ENCODE results near the gene RPL13.
"Not testable (repeated sequence)": the region's sequence is repeated elsewhere in the genome, so short reads cannot be mapped to it uniquely, and the experiment has no call there.

RPL13 gene

DNA sequence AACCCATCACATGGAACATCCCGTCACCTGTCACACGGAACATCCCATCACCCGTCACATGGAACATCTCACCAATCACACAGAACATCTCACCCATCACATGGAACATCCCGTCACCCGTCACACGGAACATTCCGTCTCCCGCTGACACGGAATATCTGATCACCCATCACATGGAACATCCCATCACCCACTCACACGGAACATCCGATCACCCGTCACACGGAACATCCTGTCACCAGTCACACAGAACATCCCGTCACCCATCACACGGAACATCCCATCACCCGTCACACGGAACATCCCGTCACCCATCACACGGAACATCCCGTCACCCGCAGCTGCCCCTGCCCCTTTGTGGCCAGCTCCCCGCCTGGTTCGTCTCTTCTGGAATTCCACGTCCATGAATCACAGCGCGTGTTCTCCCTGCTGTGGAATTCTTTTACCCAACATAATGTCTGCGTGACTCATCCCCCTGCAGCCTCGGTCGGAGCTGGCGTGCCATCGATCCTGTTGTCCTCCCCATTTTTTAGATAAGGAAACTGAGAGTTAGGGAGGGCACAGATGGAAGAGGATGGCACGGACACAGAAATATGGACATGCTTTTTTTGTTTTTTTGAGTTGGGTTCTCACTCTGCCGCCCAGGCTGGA, 20.7 kb downstream of the RPL13 start:
- DNase-seq = no peak

DNA sequence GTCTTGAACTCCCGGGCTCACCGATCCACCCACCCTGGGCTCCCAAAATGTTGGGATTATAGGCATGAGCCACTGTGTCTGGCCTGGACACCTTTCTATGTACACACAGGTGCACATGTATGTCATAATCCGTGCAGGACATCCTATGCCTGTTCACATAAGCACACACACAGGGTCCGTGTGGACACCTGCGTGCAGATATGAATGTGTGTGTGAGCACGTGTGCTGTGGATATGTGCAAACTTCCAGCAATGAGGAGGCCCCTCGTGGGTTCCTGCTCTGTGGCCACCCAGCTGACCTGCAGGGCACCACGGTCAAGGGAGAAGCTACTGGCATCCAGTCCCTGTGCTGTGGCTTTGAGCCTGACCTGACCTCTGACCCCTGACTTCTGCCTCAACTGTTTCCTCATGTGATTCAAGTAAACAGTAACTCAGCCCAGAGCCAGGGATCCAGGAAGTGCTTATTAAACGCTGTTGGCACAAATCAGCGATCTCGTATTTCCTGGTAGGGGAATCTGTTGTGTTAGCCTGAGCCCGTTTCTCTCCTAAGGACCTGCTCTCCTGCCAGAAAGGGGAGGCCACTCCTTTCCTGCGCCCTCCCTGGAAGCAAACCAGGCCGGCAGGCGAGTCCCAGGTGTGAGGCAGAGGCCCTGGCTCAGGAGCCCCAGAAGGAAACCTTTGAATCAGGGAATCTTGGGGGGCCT, 21.5 kb downstream of the RPL13 start:
- no peak for DNase-seq

DNA sequence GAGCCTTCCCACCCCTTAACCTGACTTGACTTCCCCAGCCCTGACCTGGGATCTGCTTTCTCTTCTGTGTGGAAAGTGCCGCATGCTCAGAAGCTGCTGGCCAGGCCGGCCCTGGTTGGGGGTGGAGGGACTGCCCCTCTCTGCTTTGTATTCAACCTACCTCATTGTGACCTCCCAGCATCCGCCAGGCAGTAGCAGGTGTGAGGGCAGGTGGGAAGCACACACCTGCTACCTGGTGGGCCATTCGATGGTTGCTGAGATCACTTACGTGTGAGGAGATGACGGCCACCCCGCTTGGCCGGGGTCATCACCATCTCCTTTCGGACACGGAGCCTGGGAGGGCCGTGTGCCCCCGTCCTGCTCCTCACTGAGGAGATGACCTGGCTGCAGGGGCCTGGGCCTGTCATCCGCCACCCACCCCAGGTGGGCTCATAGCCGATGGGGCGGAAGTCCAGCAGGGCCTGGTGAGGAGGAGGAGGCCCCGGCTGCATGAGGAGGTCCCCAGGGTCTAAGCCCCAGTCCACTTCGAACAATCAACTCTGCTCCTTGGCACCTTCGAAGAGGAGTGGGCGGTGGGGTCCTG, 22.2 kb downstream of the RPL13 start:
- no peak for DNase-seq

DNA sequence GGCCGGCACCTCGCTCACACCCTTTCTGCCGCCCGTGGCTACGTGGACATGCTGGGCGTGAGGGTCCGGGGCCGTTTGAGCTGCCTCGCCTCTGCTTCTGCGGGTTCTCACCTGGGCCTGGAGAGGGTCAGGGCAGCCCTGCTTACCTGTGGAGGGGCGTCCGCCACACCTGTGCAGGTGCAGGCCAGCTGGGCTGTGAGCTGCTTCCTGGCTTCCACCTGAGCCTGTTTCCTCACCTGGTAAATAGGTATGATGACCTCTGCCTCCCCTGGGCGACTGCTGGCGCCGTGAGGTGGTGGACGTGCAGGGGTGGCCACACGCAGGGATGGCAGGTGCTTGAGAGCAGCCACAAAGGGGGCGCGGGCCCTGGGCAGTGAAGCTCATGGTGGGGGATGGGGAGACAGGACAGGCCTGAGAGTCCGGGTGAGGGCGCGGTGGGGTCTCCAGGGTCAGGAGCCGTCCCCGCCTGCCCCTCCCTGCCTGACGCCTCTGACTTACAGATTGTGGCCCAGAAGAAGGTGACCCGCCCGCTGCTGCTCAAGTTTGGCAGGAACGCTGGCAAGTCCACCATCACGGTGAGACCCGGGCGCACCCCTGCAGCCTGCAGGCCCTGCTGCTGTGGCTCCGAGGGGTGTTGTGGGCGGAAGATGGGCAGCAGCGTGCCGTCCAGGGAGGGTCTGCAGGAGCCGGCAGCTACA, 22.9 kb downstream of the RPL13 start:
- no peak for DNase-seq

DNA sequence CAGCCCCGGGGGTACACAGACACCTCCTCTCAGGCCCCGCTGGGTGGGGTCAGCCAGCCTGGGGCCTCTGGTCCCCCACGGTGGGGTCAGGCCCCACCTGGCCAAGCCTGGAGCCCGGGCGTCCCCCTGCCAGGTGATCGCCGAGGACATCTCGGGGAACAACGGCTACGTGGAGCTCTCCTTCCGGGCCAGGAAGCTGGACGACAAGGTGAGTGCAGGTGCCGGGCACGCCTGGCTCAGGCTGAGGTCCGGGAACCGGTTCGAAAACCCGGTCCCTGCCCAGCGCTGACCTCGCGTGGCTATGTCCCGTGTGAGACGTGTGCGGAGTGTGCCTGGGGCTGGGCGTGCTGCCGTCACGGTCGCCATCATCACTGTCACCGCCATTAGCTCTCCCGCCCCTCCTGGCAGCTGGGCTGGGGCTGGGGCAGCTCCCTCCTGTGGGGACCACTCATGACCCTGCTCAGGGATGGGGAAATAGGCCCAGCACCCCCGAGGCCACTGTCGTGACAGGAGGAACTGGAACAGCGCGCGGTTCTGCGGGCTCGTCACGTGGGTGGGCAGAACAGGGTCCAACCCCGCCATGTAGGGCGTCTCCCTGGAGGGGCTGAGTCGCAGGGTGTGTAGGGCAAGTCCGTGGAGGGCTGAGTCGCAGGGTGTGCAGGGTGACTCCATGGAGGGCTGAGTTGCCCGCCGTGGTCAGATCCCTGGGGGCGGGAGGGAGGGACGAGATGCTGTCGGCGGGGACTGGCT, 23.6 kb downstream of the RPL13 start:
- no peak for DNase-seq

DNA sequence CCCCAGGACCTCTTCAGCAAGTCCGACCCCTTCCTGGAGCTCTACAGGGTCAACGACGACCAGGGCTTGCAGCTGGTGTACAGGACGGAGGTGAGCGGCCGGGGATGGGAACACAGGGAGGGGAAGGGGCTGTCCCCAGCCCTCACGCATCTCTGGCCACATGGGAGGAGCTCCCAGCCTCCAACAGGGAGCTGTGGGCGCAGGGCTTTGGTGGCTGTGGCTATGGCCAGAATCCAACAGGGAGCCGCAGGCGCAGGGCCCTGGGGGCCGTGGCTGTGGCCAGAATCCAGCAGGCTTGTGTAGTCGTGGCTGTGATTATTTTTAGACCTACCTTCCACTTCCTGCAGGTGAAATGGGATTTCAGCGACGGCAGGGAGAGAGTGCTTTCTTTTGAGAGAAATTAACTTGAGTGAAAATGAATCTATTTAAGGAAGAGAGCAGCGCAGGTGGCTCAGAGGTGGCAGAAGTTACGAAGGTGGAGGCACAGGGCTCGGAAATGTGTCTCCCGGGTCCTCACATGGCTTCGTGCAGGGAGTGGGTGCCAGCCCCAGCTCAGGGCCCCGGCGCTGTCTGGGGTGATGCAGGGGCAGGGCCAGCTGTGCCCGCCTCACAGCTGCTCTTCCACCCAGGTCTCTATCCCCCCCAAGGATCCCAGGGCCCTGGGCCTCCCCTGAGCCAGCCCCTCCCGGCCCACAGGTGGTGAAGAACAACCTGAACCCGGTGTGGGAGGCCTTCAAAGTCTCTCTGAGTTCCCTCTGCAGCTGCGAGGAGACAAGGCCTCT, 24.5 kb downstream of the RPL13 start:
- DNase-seq = no peak

DNA sequence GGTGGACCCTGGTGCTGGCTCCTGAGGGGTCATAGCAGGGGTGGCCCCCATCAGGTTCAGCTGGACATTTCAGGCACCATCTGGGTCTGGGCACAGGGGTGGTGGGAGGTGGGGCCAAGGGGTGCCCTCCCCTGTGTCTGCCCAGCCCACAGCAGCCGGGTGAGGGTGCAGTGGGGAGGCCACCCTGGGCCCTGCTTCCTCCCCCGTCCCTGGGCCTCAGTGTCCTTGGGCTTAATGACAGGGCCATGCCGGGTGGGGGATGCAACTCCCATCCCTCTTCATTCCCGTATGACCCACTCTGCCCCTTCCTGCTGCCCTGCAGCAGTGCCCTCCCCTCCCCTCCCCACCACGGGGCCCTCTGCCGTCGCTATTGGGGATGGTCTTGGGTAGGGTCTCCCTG, 25.7 kb downstream of the RPL13 start:
- DNase-seq = no peak

DNA sequence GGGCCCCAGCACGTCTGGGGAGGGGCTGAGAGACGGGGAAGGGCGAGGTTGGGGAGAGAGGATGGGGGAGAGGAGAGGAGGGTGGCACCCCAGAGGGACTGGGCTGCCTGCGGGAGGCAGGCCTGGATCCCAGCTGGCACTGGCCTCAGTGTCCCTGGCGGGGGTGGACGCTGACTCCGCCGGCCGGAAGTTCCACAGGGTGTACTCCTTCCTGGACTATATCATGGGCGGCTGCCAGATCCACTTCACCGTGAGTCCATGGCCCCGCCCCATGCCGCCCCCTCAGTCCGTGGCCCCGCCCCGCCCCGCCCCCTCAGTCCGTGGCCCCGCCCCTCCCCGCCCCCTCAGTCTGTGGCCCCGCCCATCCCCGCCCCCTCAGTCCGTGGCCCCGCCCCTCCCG, 26.4 kb downstream of the RPL13 start:
- DNase-seq = no peak

DNA sequence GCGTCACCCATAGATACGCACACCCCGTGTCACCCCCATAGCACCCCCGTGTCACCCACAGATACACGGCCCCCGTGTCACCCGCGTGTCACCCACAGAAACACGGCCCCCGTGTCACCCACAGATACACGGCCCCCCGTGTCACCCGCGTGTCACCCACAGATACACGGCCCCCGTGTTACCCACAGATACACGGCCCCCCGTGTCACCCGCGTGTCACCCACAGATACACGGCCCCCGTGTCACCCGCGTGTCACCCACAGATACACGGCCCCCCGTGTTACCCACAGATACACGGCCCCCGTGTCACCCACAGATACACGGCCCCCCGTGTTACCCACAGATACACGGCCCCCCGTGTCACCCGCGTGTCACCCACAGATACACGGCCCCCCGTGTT, 27.2 kb downstream of the RPL13 start:
- not testable (repeated sequence) for DNase-seq

DNA sequence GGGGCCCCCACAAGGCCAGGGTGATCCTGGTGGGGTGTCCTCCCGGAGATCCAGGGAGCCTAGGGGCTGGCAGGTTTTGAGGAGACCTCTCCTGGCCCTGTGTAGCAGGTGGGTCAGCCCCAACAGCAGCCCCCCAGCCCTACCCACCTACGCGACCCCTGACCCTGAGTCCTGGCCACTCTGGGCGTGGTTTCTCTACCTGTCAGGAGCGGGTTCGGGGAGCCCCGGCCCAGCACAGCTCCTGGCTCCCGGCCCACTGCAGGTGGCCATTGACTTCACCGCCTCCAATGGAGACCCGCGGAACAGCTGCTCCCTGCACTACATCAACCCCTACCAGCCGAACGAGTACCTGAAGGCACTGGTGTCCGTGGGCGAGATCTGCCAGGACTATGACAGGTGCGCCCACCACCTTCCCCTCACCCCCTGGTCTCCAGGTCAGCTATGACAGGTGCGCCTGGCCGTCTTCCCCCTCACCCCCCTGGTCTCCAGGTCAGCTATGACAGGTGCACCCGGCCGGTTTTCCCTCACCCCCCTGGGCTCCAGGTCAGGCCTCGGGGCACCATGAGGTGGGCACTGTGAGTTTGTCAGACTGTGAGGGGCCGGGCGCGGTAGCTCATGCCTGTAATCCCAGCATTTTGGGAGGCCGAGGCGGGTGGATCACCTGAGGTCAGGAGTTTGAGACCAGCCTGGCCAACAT, 28.1 kb downstream of the RPL13 start:
- DNase-seq = no peak

DNA sequence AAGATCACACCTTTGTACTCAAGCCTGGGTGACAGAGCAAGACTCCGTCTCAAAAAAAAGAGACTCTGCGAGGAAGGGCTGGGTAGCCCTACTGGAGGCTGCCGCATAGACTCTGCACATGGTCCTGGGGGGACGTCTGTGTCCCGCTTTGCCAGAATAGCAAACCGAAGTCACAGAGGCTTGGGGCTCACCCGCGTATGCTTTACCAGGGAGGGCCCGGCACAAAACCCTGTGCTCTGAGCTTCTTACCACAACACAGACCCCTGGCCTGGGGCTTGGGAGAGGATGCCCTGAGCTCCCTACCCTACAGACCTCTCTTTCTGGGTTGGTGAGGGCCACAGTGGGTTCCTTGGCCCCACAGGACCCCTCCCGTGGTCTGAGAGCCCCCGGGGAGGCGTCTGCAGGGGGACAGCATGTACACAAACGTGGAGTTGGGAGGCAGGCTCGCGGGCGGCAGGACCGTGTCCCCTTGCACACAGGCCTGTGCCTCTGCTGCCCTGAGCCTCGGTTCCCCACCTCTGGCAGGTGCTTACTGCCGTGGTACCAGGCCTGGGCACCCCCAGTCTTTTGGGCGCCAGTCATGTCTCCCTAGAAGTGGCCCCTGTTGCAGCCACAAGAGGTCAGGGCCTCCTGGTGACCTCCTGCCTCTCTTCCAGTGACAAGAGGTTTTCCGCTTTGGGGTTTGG, 28.9 kb downstream of the RPL13 start:
- DNase-seq = no peak

DNA sequence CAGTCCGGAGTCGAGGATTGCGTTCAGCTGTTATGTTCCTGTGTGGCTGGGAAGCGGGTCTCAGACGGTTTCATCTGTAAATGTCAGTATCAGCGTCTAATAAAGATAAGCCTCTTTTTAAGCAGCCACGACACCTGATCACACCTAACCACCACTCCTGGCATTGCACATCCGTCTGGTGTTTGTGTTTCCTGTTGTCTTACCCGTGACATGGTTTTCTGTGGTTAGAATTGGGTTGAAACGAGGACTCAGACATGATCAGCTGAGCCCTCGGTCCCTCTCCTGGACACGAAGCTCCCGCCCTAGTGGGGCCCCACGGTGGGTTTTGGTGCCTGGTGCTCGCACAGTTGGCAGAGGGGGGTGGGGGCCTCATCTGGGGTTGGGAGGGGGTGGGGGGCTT, 33.4 kb downstream of the RPL13 start:
- no peak for DNase-seq

DNA sequence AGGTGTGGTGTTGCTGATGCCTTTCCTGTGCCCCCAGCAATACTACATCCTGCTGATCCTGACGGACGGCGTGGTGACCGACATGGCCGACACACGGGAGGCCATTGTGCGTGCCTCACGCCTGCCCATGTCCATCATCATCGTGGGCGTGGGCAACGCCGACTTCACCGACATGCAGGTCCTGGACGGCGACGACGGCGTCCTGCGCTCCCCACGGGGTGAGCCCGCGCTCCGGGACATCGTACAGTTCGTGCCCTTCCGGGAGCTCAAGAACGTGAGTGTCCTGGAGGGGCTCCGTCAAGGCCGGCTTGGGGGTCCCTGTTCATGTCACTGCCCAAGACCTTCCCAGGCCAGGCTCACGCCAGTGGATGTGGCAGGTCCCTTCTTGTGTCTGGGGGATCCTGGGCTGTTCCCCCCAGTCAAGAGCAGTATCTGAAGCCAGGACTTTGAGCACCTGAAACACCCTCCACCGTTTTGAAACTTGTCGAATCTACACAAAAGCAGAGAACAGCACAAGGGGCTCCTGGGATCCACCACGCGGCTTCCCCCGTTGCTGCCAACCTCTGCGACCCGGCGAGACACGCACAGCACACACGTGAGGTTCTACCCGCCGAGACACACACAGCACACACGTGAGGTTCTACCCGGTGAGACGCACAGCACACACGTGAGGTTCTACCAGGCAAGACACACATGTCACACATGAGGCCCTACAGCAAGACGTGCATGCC, 35.0 kb downstream of the RPL13 start:
- no peak for DNase-seq

DNA sequence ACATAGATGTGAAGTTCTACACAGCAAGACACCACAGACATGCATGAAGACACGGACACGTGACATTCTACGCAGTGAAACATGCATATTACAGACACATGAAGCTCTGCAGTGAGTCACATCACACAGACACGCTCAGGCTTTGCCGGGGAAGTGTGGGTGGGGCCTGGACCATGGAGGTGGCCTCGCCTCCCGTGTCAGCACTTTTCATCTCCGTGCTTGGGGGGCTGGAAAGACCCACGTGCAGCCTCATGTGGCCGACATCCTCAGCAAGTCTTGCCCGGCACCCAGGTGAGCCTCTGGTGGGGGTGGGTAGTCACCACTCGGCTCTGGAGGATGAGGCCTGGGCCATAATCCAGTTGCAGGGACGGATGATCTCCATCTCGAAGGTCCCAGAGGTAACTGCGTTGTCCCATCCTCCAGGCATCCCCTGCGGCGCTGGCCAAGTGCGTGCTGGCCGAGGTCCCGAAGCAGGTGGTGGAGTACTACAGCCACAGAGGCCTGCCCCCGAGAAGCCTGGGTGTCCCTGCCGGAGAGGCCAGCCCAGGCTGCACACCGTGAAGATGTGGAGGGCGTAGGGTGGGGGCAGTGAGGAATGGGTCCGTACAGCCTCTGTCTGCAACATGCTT, 35.7 kb downstream of the RPL13 start:
- no peak for DNase-seq

DNA sequence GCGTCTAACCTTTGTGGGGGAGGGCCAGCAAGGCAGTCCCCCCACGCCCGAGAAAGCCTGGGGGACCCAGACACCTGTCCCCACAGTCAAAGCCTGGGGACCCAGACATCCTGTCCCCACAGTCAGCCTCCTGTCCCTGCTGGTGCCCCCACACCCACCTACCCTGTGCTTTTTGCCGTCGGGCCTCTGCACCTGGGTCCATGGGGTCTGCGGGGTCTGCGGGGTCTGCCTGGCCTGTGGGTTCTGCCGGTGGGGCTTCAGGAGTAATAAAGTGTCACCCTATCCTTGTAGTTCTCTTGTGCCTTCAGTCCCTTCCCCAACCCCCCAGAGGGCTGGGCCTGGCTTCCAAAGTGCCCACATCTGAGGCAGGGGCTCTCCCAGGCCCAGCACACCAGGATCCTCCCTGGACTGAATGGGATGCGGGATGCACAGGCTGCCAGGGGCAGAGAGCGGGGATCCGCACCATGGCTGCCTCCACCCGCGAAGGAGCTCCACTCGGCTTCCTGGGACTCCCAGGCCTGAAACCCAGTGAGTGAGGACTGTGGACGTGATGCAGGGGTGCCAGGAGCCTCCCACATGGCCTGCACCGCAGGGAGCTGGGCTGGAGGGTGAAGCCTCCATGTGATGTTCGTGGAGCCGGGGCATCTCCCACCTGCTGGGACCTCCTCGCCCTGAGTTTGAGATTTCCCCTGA, 36.6 kb downstream of the RPL13 start:
- no peak for DNase-seq

DNA sequence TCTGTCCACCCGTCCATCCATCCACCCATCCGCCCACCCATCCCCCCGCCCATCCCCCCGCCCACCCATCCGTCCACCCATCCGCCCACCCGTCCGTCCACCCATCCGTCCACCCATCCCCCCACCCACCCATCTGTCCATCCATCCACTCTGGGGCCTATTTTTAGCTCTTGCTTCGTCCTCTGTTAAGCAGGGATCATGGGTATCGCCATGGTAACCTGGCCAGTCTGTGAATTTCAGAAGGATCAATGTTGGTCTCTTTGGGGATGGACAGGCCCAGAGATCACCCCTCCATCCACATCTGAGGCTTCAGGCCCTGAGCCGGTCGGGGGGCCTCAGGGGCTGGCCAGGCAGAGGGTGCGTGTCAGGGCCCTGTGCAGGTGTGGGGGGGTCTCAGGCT, 37.7 kb downstream of the RPL13 start:
- DNase-seq = no peak

DNA sequence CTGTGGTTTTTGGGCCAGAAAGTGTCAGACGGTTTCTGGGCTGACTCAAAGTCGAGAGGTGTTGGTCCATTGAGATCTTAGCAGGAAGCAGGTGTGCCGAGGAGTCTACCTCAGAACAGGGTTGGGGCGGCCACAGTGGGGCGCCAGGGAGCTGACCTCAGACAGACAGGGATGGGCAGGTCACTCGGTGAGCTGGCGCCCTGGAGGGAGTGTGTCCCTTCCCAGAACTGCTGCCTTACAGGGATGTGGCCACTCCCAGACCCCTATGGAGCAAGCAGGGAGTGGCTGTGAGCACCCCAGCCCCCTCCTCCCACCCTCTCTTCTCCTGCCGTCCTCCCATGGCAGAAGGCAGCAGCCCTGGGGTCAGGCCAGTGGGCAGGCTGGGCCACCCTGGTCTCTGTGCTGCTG, 39.0 kb downstream of the RPL13 start:
- no peak for DNase-seq

DNA sequence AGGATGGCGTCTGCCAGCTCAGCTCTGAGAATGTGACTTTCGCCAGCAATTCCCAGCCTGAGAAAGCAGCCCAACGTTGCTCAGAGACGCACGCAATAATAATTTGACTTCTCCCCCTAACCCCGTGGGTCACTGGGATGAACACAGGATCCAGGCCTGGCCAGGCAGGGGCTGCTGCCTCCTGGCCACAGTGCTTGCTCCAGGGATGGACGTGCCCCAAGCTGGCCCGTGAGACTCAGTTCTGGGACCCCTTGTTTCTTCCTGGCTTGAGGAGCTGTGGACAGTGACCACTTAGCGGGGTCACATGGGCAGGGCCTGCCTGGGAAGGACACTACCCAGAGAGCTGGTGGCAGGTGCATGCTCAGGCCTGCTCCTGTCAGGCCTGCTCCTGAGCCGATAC, 39.4 kb downstream of the RPL13 start:
- no peak for DNase-seq

DNA sequence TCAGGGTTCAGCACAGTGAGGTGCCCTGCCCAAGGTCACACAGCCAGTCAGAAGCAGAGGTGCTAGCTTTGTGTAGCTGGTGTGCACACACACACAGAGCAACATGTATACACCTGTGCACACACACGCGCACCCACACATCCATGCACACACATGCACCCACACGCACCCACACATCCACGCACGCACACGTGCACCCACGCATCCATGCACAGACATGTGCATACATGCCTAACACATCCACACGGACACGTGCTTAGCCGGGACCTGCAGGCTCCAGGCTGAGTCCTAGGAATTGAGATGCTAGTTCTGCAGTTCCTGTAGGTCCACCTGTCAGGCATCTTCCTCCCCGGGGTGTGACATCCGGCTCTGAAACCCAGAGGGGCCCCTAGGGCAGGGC, 39.9 kb downstream of the RPL13 start:
- DNase-seq = no peak
